ENCODE results near the gene DDOST.

DNA sequence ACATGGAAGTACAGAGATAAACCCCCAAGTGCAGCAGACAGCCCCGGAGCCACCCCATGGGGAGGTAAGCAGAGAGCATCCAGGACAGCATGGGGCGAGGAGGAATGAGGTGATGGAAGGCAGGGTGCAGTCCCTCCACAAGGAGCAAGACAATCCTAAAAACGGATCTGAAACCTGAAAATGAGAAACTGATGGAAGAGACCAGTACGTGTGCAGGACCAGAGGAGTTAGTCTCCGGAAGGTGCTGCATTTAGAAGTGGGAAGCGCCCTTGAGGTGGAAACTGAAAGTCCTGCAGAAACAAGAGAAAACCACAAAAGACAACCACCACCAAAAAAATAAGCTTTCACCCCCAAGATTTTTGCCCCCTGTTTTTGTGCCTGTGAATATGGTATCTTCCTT is 17.4 kb upstream of the DDOST start:
- TF ChIP-seq CTCF (IDR thresholded peaks at IDR 0.05) = no peak
- TF ChIP-seq POLR2A (IDR thresholded peaks at IDR 0.05) = no peak
- no peak for TF ChIP-seq EP300 (IDR thresholded peaks at IDR 0.05)
